GM19043 (cell line): Measurements from ENCODE around the gene ITIH4.

Experiments used
- ATAC-seq: cut with Tn5 transposase; IDR thresholded peaks from one replicate; pipeline ENCODE4 v1.9.1; 2021; ENCODE audit warnings: low read depth; ENCODE audit not compliant: unreplicated experiment

ITIH4 gene

GRCh38 chr3:52834871-52835501 is 4.5 kb upstream of the ITIH4 start, which contains the start of gene MUSTN1:
Gene MUSTN1, minus strand, starts transcription at chr3:52835019. Its CDS starts 71 bp downstream, at chr3:52834948.
- ATAC-seq = no peak

- no peak for ATAC-seq
Measured at GRCh38 chr3:52833202-52833601, 2.7 kb upstream of the ITIH4 start.

DNA sequence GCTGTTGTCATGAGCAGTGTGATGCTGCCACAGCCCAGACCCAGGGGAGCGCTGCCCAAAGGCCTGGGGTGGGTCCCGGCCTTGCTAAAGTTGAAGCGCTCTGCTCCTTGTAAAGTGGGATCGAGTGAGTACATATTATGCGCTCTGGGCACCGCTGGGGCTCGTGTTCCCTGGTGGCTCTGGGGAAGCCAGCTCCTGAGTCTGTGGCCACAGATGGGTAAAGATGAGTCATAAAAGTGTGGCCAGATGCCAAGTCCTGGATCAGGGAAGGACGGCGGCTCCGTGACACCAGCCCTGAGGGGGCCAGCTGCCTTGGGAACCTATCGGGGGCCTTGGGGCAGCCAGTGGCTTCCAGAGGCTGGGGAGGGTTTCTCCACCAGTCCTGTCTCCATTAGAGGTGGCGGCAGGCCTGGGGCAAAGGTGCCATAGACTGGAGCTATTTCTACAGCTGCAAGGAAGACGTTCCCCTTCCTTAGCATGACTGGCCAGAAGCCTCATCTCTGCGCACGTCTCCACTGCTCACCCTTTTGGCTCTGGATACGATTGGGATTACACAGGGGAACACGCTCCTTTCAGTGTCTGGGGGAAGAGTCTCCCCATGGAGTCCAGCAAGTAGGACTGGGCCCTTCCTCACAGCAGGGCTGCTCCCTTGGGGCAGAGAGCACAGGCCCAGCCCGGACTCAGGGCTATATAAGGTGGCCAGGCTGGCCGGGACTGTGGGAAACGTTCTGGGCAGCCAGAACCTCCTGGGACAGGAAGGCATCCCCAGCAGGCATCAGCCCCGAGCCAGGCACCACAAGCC is 1.2 kb upstream of the ITIH4 start:
- no peak for ATAC-seq

DNA sequence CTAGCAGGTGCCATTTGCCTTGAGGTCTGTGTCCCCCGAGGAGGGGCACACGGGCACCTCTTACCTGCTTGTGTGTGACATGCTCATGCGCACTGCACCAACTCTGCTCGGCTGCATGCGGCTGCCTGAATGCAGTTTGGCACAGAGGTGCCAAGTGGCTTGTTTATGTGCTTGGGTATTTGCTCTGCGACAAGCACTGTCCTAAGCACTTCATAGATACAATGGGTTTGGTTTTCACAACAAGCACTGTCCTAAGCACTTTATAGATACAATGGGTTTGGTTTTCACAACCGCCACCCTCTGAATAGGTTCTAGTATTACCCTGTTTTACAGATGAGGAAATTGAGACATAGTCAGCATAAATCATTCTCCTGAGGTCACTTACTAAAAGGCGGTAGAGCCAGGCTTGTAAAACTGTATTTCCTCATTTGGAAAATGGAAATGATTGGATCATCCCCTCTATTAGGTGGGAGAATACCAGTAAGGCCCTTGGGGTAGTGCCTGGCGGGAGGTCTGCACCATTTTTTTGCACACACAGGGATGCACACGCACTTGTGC is 487 bp downstream of the ITIH4 start:
- no peak for ATAC-seq

DNA sequence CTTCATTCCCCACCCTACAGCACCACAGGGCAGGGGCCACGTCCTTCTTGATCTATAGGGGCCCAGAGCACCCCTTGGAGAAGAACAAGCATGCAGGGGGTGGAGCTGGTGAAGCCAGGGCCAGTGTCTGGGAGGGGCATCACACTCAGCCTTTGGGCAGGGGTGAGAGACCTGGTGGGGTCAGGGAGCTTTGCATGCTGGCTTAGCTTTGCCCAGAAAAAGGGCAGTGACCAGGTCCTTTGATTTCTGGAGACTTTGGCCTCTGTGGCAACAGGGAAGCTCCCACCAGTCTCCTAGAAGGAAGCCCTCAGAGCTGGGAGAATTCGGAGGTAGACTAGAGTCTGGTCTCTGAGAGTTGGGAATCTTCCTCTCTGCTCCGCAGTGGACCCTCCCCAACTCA is 990 bp downstream of the ITIH4 start:
- no peak for ATAC-seq

- no peak for ATAC-seq
Measured at GRCh38 chr3:52827866-52828376, 2.6 kb downstream of the ITIH4 start.

DNA sequence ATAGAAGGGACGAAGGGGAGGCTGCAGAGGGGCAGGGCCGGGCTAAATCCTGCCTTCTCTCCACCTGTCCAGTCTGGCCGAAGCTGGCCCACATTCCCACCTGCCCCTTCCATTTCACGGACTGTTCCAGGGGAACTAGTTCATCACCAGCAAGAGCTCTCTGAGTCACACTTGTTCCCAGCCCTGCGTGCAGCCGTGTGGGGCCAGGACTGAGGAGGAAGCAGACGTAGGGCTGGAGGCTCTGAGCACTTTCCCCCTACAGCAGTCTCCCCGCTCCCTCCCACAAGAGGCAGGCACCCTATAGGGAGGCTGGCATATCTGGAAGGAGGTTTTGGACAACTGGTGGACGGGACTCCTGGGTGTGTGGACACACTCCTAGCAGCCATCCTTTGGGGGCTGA is 3.0 kb downstream of the ITIH4 start:
- ATAC-seq = no peak

- no peak for ATAC-seq
Measured at GRCh38 chr3:52824037-52824436, 6.4 kb downstream of the ITIH4 start.

DNA sequence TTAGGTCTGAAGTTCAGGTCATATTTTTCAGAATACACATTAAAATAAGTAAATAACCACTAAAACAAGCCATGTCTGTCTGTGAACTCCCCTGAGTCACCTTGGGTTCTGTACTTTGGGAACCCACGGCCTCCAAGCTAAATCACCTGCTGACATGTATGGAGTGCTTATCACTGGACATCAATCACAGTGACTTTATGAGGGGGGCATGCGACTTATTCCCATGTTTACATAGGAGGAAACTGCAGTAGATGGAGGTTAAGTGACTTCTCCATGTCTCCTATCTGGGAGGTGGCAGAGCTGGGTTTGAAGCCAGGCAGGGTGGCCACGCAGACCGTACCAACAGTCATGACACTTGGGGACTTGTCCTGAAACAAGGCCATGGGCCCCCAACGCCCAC is 8.1 kb downstream of the ITIH4 start:
- no peak for ATAC-seq

DNA sequence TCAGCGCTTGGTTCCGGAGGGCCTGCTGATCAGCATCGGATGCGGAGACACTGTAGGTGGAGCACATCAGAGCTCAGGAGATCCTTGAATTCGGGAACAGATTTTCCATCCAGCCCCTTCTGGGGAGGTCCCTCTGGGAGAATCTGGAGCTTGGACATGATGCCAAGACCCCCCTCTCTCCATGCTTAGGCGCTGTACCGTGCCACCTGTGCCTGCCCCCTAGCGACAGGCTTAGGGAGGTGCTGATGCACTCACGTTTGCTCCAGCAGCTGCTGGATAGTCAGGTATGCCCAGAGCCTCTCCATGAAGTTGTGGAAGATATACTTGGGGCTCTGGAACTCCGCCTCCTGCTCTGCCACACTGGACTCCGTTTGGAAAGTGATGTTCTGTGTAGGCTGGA is 9.7 kb downstream of the ITIH4 start:
- ATAC-seq = no peak

- no peak for ATAC-seq
Measured at GRCh38 chr3:52819936-52820335, 10.5 kb downstream of the ITIH4 start.

GRCh38 chr3:52817860-52818259 is 12.6 kb downstream of the ITIH4 start:
- no peak for ATAC-seq

- no peak for ATAC-seq
Measured at GRCh38 chr3:52817221-52817620, 13.3 kb downstream of the ITIH4 start.

DNA sequence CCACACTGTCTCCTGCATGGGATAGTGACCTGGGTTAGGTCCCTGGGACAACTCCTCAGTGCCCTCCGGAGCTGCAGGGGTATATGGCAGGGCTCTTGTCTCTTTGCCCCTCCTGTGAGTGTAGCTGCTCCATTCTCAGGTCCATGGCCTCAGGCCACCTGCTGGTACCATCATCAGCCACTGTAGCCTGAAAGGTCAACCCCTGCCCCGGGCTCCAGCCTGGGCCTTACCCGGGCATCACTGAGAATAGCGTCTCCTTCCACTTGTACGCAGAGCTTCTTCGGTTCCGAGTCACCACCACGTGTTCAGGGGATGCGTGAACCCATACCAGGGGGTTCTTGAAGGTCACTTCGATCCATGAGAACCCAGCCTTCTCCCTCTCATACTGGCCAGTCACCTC is 13.8 kb downstream of the ITIH4 start:
- ATAC-seq = no peak

GRCh38 chr3:52816199-52816598 is 14.3 kb downstream of the ITIH4 start:
- no peak for ATAC-seq

DNA sequence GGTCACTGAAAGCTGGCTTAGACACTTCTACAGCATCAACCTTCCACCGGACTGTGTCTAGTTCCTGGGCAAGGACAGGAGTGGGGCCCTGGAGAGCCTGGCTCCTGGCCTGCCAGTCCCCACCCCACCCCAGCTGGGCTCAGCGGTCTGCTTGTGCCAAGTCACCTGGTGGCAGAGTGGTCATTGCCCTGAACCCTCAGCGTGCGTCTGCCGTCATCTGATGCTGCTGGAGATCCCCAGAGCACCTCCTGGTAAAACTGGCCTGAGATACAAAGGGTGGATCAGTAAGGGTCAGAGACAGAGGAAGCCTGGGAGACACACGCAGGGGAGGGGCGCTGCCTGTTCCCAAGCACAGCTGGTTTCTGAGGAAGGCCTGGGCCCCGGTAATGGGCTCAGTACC is 16.7 kb downstream of the ITIH4 start:
- ATAC-seq = no peak

DNA sequence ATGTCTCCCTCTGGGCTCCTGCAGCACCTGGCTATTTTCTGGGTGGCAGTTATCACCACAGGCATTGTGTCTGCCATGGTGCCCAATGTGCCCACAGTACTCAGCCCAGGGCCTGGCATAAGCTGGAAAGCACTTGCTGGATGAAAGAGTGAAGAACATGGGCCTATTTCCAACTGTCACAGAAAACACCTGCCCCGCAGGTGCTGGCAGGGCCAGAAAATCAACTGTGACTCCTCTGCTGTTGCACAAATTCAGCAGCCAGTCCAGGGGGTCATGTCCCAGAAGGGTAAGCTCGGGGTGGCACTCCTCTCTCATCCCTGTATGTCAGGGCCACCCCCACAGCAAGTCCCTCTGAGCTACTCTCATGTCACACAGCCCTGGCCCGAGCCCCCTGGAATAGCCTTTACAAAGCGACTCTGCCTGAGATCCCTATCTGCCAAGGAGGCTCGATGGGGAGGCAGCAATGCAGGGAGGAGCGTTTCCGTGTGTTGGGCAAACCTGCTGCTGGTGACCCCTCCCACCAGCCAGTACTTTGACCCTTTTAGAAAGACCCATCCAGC is 18.9 kb downstream of the ITIH4 start:
- ATAC-seq = no peak

DNA sequence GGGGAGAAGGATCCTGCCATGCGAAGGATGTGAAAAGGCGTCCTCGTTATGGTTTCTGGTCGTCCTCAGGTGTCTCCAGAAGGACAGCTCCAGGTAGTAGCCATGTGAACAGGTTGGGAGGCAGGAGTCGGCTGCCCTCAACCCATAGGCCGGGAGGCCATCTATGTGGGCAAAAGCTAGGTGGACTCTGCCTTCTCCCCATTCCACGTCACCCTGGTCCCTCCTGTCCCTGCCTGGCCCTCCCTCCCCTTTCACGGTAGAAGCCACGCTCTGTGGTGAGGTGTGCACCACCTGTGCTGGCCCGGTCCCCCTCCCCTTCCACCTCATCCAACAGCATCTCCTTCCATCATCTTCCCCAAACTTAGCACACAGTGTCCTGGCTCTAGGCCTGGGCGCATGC is 19.5 kb downstream of the ITIH4 start:
- no peak for ATAC-seq

DNA sequence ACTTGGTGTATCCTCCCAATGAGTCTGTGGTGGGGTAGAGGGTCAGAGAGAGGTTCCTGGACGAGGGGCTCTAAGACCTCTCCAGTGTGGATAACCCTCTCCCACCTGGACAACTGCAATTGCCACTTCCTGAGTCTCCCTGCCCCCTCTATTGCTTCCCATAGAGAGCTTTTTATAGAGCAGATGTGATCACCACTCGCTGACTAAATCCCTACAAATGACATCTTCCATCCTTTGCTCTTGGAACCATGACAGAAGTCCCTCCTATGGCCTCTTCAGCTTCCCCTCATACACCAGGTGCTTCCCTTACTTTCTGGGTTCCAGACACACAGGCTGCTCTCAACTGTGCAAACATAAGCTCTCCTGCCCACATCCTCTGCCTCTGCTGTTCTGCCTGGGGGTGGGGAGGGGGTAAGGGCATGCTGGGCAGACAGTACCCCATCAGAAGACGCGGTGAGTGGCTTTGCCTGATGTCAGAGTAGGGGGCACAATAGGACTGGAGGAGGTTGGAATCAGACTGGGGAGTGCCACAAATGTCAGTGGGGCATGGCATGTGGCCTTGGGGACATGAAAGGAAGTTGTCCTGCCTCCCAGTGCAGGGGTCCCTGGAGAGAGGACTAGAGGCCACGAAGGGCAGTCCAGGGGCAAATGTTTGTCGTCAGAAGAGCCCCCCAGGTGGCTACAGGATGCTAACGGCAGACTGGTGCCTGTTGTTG is 20.7 kb downstream of the ITIH4 start:
- no peak for ATAC-seq

- no peak for ATAC-seq
Measured at GRCh38 chr3:52809149-52809548, 21.3 kb downstream of the ITIH4 start.
